WTC11 (cell line): ENCODE measurements around the gene DDIT4L.

Source experiments
- CBFB ChIP-seq: sonication (generic); formaldehyde crosslinking; IDR thresholded peaks from 2 replicates; pipeline ENCODE4 v1.8.1; 2022; ENCODE audit warnings: mild to moderate bottlenecking, low read depth, missing genetic modification reagents
- CREB1 ChIP-seq: sonication (generic); formaldehyde crosslinking; IDR thresholded peaks from 2 replicates; pipeline ENCODE4 v1.8.0; 2023; ENCODE audit warnings: mild to moderate bottlenecking, missing genetic modification reagents
- E2F5 ChIP-seq: sonication (generic); formaldehyde crosslinking; IDR thresholded peaks from 2 replicates; pipeline ENCODE4 v1.8.1; 2022; ENCODE audit warnings: mild to moderate bottlenecking, moderate library complexity, missing genetic modification reagents
- ELF4 ChIP-seq: sonication (generic); formaldehyde crosslinking; IDR thresholded peaks from 2 replicates; pipeline ENCODE4 v1.8.1; 2022; ENCODE audit warnings: low read depth, mild to moderate bottlenecking, moderate library complexity, missing genetic modification reagents
- ESRRA ChIP-seq: sonication (generic); formaldehyde crosslinking; IDR thresholded peaks from 2 replicates; pipeline ENCODE4 v1.8.1; 2022; ENCODE audit warnings: mild to moderate bottlenecking, missing genetic modification reagents, borderline replicate concordance
- FOXJ3 ChIP-seq: sonication (generic); formaldehyde crosslinking; IDR thresholded peaks from 2 replicates; pipeline ENCODE4 v1.9.0; 2021; ENCODE audit warnings: missing genetic modification reagents, mild to moderate bottlenecking, borderline replicate concordance
- HMGXB4 ChIP-seq: sonication (generic); formaldehyde crosslinking; IDR thresholded peaks from 2 replicates; pipeline ENCODE4 v1.8.1; 2023; ENCODE audit warnings: mild to moderate bottlenecking, moderate library complexity, missing genetic modification reagents
- JUN ChIP-seq: sonication (generic); formaldehyde crosslinking; IDR thresholded peaks from 2 replicates; pipeline ENCODE4 v1.8.0; 2023; ENCODE audit warnings: mild to moderate bottlenecking, missing genetic modification reagents
- KAT7 ChIP-seq: sonication (generic); formaldehyde crosslinking; IDR thresholded peaks from 2 replicates; pipeline ENCODE4 v1.8.1; 2023; ENCODE audit warnings: missing genetic modification reagents, mild to moderate bottlenecking, borderline replicate concordance
- NFATC4 ChIP-seq: fragments of 250-450 bp; sonication (Bioruptor Pico); IDR thresholded peaks from 2 replicates; pipeline ENCODE4 v1.9.0; 2021; ENCODE audit warnings: mild to moderate bottlenecking
- ZNF671 ChIP-seq: fragments of 250-450 bp; sonication (Bioruptor Pico); IDR thresholded peaks from 2 replicates; pipeline ENCODE4 v1.8.0; 2021; ENCODE audit warnings: mild to moderate bottlenecking
- TF ChIP-seq, protein P1 (sequence below): fragments of 200-600 bp; IDR thresholded peaks from 2 replicates; pipeline ENCODE4 v1.8.0; 2022; ENCODE audit warnings: antibody characterized with exemption
- TF ChIP-seq, protein P2 (sequence below): sonication (generic); formaldehyde crosslinking; IDR thresholded peaks from 2 replicates; pipeline ENCODE4 v1.8.1; 2022; ENCODE audit warnings: low read depth, missing genetic modification reagents, borderline replicate concordance

- TF ChIP-seq, protein P1, sequence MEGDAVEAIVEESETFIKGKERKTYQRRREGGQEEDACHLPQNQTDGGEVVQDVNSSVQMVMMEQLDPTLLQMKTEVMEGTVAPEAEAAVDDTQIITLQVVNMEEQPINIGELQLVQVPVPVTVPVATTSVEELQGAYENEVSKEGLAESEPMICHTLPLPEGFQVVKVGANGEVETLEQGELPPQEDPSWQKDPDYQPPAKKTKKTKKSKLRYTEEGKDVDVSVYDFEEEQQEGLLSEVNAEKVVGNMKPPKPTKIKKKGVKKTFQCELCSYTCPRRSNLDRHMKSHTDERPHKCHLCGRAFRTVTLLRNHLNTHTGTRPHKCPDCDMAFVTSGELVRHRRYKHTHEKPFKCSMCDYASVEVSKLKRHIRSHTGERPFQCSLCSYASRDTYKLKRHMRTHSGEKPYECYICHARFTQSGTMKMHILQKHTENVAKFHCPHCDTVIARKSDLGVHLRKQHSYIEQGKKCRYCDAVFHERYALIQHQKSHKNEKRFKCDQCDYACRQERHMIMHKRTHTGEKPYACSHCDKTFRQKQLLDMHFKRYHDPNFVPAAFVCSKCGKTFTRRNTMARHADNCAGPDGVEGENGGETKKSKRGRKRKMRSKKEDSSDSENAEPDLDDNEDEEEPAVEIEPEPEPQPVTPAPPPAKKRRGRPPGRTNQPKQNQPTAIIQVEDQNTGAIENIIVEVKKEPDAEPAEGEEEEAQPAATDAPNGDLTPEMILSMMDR, result no peak
- TF ChIP-seq KAT7 (CRISPR knock-in tag), result no peak
- no peak for TF ChIP-seq ZNF671 (CRISPR knock-in tag)
- no peak for TF ChIP-seq CBFB (CRISPR knock-in tag)
- TF ChIP-seq HMGXB4 (CRISPR knock-in tag), result no peak
- no peak for TF ChIP-seq FOXJ3 (CRISPR knock-in tag)
- TF ChIP-seq, protein P2, sequence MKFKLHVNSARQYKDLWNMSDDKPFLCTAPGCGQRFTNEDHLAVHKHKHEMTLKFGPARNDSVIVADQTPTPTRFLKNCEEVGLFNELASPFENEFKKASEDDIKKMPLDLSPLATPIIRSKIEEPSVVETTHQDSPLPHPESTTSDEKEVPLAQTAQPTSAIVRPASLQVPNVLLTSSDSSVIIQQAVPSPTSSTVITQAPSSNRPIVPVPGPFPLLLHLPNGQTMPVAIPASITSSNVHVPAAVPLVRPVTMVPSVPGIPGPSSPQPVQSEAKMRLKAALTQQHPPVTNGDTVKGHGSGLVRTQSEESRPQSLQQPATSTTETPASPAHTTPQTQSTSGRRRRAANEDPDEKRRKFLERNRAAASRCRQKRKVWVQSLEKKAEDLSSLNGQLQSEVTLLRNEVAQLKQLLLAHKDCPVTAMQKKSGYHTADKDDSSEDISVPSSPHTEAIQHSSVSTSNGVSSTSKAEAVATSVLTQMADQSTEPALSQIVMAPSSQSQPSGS (CRISPR knock-in tag), result no peak
- TF ChIP-seq NFATC4 (CRISPR knock-in tag), result no peak
- no peak for TF ChIP-seq JUN (CRISPR knock-in tag)
- no peak for TF ChIP-seq CREB1
- TF ChIP-seq E2F5 (CRISPR knock-in tag), result no peak
- TF ChIP-seq ESRRA (CRISPR knock-in tag), result no peak
- no peak for TF ChIP-seq ELF4
Measured at GRCh38 chr4:100146756-100147155, 43.5 kb downstream of the DDIT4L start.
